Measurements from ENCODE around the gene SLC17A5.
A peak's percentile ranks its signal among the peaks of the same experiment; 100 is the strongest.
"Not testable (repeated sequence)": the region's sequence is repeated elsewhere in the genome, so short reads cannot be mapped to it uniquely, and the experiment has no call there.

SLC17A5 gene

GRCh38 chr6:73581293-73581692 lies 72.5 kb downstream of the SLC17A5 start:
- Histone ChIP-seq H3K9me3 (ENCODE audit: control insufficient read depth in 2 of 2, low read length in 2 of 2) (no peaks in the 10 kb centered on the region), H3K4me3 (ENCODE audit: low read length in 2 of 2) (no peak overlapping the region), H3K9ac (ENCODE audit: low read length in 2 of 2) (peak overlapping the region in 1 of 2 donors; percentile 59), H3K27me3 (ENCODE audit: control insufficient read depth in 1 of 2, insufficient read depth in 2 of 2, low read length in 2 of 2) (no peaks in the 10 kb centered on the region), H3K27ac (ENCODE audit: low read length) (peak overlapping the region; percentile 95), H3K36me3 (ENCODE audit: control insufficient read depth in 2 of 2, insufficient read depth in 2 of 2, low read length in 2 of 2) (no peaks in the 10 kb centered on the region), H3K4me1 (ENCODE audit: control insufficient read depth, insufficient read depth, low read length) (peaks cover 24% of the 10 kb centered on the region)

GRCh38 chr6:73580247-73581149 lies 73.3 kb downstream of the SLC17A5 start:
- H3K9me3 ChIP-seq (ENCODE audit: control insufficient read depth in 2 of 2, low read length in 2 of 2), result no peaks in the 10 kb centered on the region
- H3K9ac ChIP-seq (ENCODE audit: low read length in 2 of 2), result peak overlapping the region; percentile 59 to 81
- H3K4me1 ChIP-seq (ENCODE audit: control insufficient read depth, insufficient read depth, low read length), result peaks cover 21% of the 10 kb centered on the region
- no peaks in the 10 kb centered on the region for H3K27me3 ChIP-seq (ENCODE audit: control insufficient read depth in 1 of 2, insufficient read depth in 2 of 2, low read length in 2 of 2)
- no peaks in the 10 kb centered on the region for H3K36me3 ChIP-seq (ENCODE audit: control insufficient read depth in 2 of 2, insufficient read depth in 2 of 2, low read length in 2 of 2)
- H3K4me3 ChIP-seq (ENCODE audit: low read length in 2 of 2), result peak overlapping the region; percentile 1 to 64
- H3K27ac ChIP-seq (ENCODE audit: low read length), result peak overlapping the region; percentile 95

DNA sequence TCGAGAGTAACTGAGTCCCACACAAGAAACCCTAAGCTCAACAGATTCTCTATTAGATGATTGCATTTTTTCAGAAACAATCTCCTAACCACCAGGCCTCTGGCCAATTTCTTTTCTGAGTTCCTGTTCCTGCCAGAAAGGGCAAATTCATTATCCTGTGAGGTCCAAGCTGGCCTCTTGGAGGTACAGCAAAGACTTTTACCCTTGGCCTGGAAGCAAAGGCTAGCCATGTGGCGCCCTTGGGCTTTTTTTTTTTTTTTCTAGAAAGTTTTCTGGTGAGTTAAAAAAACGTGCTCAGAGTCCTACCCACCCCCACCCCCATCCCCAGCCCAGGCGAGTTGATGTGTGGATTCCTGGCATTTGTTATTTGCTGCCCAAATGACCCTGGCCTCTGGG lies 73.9 kb downstream of the SLC17A5 start:
- H3K36me3 ChIP-seq (ENCODE audit: control insufficient read depth in 2 of 2, insufficient read depth in 2 of 2, low read length in 2 of 2), result no peaks in the 10 kb centered on the region
- no peaks in the 10 kb centered on the region for H3K9me3 ChIP-seq (ENCODE audit: control insufficient read depth in 2 of 2, low read length in 2 of 2)
- H3K27ac ChIP-seq (ENCODE audit: low read length), result peak overlapping the region; percentile 95
- H3K4me3 ChIP-seq (ENCODE audit: low read length in 2 of 2), result peak overlapping the region in 1 of 2 donors; percentile 64
- H3K9ac ChIP-seq (ENCODE audit: low read length in 2 of 2), result peak overlapping the region; percentile 59 to 81
- peaks cover 16% of the 10 kb centered on the region for H3K4me1 ChIP-seq (ENCODE audit: control insufficient read depth, insufficient read depth, low read length)
- no peaks in the 10 kb centered on the region for H3K27me3 ChIP-seq (ENCODE audit: control insufficient read depth in 1 of 2, insufficient read depth in 2 of 2, low read length in 2 of 2)

DNA sequence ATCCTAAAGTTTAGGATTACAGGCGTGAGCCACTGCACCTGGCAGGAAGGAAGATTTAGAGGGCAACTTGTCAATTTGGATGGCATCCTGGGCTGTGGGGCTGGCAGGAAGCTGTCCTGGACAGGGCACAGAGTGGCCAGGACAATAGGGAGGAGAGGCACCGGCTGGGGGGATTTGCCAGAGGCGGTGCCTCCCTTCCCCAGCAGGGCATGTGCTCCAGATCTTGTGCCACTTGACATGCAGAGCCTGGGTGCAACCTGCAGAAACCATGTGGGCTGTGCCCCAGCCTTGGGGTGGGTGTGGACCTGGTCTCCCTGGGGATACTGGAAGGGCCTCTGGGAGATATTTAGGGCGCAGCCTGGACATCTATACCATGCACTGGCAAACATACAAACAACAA lies 74.4 kb downstream of the SLC17A5 start:
- H3K9ac ChIP-seq (ENCODE audit: low read length in 2 of 2), result peak overlapping the region in 1 of 2 donors; percentile 59
- H3K27ac ChIP-seq (ENCODE audit: low read length), result peak overlapping the region; percentile 95
- no peaks in the 10 kb centered on the region for H3K27me3 ChIP-seq (ENCODE audit: control insufficient read depth in 1 of 2, insufficient read depth in 2 of 2, low read length in 2 of 2)
- peaks cover 16% of the 10 kb centered on the region for H3K4me1 ChIP-seq (ENCODE audit: control insufficient read depth, insufficient read depth, low read length)
- peak overlapping the region in 1 of 2 donors; percentile 8 for H3K4me3 ChIP-seq (ENCODE audit: low read length in 2 of 2)
- H3K36me3 ChIP-seq (ENCODE audit: control insufficient read depth in 2 of 2, insufficient read depth in 2 of 2, low read length in 2 of 2), result no peaks in the 10 kb centered on the region
- no peaks in the 10 kb centered on the region for H3K9me3 ChIP-seq (ENCODE audit: control insufficient read depth in 2 of 2, low read length in 2 of 2)

GRCh38 chr6:73577676-73578075 lies 76.1 kb downstream of the SLC17A5 start:
- H3K4me1 ChIP-seq (ENCODE audit: control insufficient read depth, insufficient read depth, low read length), result peaks cover 16% of the 10 kb centered on the region
- no peak overlapping the region for H3K9ac ChIP-seq (ENCODE audit: low read length in 2 of 2)
- no peaks in the 10 kb centered on the region for H3K9me3 ChIP-seq (ENCODE audit: control insufficient read depth in 2 of 2, low read length in 2 of 2)
- no peaks in the 10 kb centered on the region for H3K36me3 ChIP-seq (ENCODE audit: control insufficient read depth in 2 of 2, insufficient read depth in 2 of 2, low read length in 2 of 2)
- H3K27me3 ChIP-seq (ENCODE audit: control insufficient read depth in 1 of 2, insufficient read depth in 2 of 2, low read length in 2 of 2), result no peaks in the 10 kb centered on the region
- no peak overlapping the region for H3K4me3 ChIP-seq (ENCODE audit: low read length in 2 of 2)
- H3K27ac ChIP-seq (ENCODE audit: low read length), result no peak overlapping the region

- H3K27me3 ChIP-seq (ENCODE audit: control insufficient read depth in 1 of 2, insufficient read depth in 2 of 2, low read length in 2 of 2); H3K9me3 ChIP-seq (ENCODE audit: control insufficient read depth in 2 of 2, low read length in 2 of 2); H3K9ac ChIP-seq (ENCODE audit: low read length in 2 of 2); H3K36me3 ChIP-seq (ENCODE audit: control insufficient read depth in 2 of 2, insufficient read depth in 2 of 2, low read length in 2 of 2); H3K4me3 ChIP-seq (ENCODE audit: low read length in 2 of 2); H3K4me1 ChIP-seq (ENCODE audit: control insufficient read depth, insufficient read depth, low read length); H3K27ac ChIP-seq (ENCODE audit: low read length): not testable (repeated sequence)
Measured at GRCh38 chr6:73572531-73572930, 81.3 kb downstream of the SLC17A5 start.

DNA sequence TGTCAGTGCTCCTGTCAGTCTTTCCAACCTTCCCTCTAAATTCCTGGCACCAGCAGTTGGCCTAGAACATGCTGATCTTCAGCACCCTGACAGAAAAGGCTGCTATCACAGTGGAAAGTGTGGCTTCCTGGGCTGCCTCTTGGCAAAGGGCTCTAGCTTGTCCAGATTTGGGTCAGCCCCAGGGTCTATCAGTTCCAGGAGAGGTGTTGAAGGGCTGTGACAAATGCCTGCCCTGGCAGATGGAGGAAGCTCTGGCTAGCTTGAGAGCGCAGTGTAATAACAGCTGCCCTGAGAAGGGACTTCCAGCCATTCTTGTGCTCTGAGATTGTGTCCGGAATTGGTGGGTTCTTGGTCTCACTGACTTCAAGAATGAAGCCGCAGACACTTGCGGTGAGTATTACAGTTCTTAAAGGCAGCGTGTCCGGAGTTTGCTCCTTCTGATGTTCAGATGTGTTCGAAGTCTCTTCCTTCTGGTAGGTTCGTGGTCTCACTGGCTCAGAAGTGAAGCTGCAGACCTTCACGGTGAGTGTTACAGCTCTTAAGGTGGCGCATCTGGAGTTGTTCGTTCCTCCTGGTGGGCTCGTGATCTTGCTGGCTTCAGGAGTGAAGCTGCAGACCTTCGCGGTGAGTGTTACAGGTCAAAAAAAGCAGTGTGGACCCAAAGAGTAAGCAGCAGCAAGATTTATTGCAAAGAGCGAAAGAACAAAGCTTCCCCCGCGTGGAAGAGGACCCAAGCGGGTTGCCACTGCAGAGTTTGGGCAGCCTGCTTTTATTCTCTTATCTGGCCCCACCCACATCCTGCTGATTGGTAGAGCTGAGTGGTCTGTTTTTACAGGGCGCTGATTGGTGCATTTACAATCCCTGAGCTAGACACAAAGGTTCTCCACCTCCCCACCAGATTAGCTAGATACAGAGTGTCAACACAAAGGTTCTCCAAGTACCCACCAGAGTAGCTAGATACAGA lies 82.3 kb downstream of the SLC17A5 start:
- not testable (repeated sequence) for H3K9ac ChIP-seq (ENCODE audit: low read length in 2 of 2); H3K27me3 ChIP-seq (ENCODE audit: control insufficient read depth in 1 of 2, insufficient read depth in 2 of 2, low read length in 2 of 2); H3K4me3 ChIP-seq (ENCODE audit: low read length in 2 of 2); H3K36me3 ChIP-seq (ENCODE audit: control insufficient read depth in 2 of 2, insufficient read depth in 2 of 2, low read length in 2 of 2); H3K27ac ChIP-seq (ENCODE audit: low read length); H3K4me1 ChIP-seq (ENCODE audit: control insufficient read depth, insufficient read depth, low read length); H3K9me3 ChIP-seq (ENCODE audit: control insufficient read depth in 2 of 2, low read length in 2 of 2)

DNA sequence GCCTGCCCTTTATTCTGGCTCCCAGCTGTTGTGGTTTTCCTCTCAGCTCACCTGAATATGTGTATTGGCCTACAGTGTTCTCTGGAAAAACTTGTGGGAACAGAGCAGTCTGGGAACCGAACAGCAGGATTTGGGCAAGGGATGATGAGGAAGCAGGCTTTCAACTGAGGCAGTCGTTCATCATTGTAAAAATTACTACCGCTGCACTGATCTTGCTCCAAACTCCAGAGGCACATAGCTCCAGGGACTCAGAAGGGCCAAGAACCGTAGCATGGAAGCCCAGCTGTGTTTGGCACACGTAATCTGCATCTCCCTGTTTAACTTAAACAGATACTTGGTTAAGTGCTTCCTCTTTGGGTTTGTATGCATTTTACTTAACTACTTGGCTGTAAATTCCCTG lies 84.7 kb downstream of the SLC17A5 start:
- Histone ChIP-seq H3K4me1 (ENCODE audit: control insufficient read depth, insufficient read depth, low read length) (no peaks in the 10 kb centered on the region), H3K9ac (ENCODE audit: low read length in 2 of 2) (no peak overlapping the region), H3K4me3 (ENCODE audit: low read length in 2 of 2) (no peak overlapping the region), H3K27ac (ENCODE audit: low read length) (no peak overlapping the region), H3K9me3 (ENCODE audit: control insufficient read depth in 2 of 2, low read length in 2 of 2) (no peaks in the 10 kb centered on the region), H3K27me3 (ENCODE audit: control insufficient read depth in 1 of 2, insufficient read depth in 2 of 2, low read length in 2 of 2) (no peaks in the 10 kb centered on the region), H3K36me3 (ENCODE audit: control insufficient read depth in 2 of 2, insufficient read depth in 2 of 2, low read length in 2 of 2) (no peaks in the 10 kb centered on the region)

DNA sequence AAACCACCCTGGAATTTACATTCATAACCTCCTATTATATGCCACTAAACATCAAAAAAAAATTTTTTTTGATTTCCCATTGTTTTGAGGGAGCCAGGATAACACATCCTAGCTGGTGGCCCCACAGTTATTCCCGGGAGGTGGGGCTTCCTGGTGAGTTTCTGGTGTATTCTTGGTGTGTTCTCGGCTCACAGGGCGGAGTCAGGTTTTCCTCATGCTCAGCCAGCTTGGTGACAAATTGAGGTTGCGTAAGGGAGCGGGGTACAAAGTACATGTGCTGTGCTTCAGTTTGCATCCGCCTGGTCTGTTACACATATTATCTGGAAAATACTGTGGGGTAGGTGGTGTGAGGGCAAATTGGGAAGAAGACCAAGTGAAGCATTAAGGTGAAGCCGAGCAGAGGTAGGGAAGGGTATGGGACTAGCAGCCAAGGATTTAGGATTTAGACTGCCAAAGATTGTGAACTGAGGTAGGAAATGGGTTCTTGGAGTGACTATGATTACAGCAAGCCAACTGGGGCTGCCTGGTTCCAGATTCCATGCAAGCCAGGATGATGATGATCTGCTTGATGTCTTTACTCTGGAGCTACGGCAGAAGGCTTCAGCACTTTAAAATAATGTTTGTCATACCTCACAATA lies 86.7 kb downstream of the SLC17A5 start:
- H3K9me3 ChIP-seq (ENCODE audit: control insufficient read depth in 2 of 2, low read length in 2 of 2), result no peaks in the 10 kb centered on the region
- no peaks in the 10 kb centered on the region for H3K36me3 ChIP-seq (ENCODE audit: control insufficient read depth in 2 of 2, insufficient read depth in 2 of 2, low read length in 2 of 2)
- no peak overlapping the region for H3K27ac ChIP-seq (ENCODE audit: low read length)
- no peaks in the 10 kb centered on the region for H3K27me3 ChIP-seq (ENCODE audit: control insufficient read depth in 1 of 2, insufficient read depth in 2 of 2, low read length in 2 of 2)
- H3K9ac ChIP-seq (ENCODE audit: low read length in 2 of 2), result no peak overlapping the region
- H3K4me3 ChIP-seq (ENCODE audit: low read length in 2 of 2), result no peak overlapping the region
- H3K4me1 ChIP-seq (ENCODE audit: control insufficient read depth, insufficient read depth, low read length), result no peaks in the 10 kb centered on the region

GRCh38 chr6:73566486-73566871 lies 87.3 kb downstream of the SLC17A5 start:
- not testable (repeated sequence) for H3K9me3 ChIP-seq (ENCODE audit: control insufficient read depth in 2 of 2, low read length in 2 of 2); H3K4me1 ChIP-seq (ENCODE audit: control insufficient read depth, insufficient read depth, low read length); H3K4me3 ChIP-seq (ENCODE audit: low read length in 2 of 2); H3K27me3 ChIP-seq (ENCODE audit: control insufficient read depth in 1 of 2, insufficient read depth in 2 of 2, low read length in 2 of 2); H3K27ac ChIP-seq (ENCODE audit: low read length); H3K36me3 ChIP-seq (ENCODE audit: control insufficient read depth in 2 of 2, insufficient read depth in 2 of 2, low read length in 2 of 2); H3K9ac ChIP-seq (ENCODE audit: low read length in 2 of 2)

Data from stomach smooth muscle (tissue), 2 donors.